Epithelial cell of proximal tubule (primary cell): ENCODE data around the gene TMC1. TPM values are rescaled to one million over a fixed set of nuclear protein-coding genes. Genes with fewer than 3 reads are reported as not detected.
A peak's percentile ranks its signal among the peaks of the same experiment; 100 is the strongest.

Experiments
- DNase-seq: peaks from one replicate; pipeline ENCODE4 v3.0.0-alpha.2; 2011; ENCODE audit warnings: low read depth
- H3K4me3 ChIP-seq: 2 replicates; pipeline ENCODE4 v1.5.1; 2011; ENCODE audit warnings: low read depth, mild to moderate bottlenecking, low read length
- total RNA-seq: library from RNA; depleted of rRNA; stranded (reverse); fragments of >200 nt; gene quantifications from 2 replicates; pipeline ENCODE4 v1.2.3, GENCODE V29; 2015
- TF ChIP-seq, protein P1 (sequence below): conservative IDR thresholded peaks from 2 replicates; pipeline ENCODE4 v1.5.1; 2012; ENCODE audit warnings: low read depth, mild to moderate bottlenecking, low read length

TMC1 gene
- total RNA-seq, 1 donor from 2014 or later: not detected

DNA sequence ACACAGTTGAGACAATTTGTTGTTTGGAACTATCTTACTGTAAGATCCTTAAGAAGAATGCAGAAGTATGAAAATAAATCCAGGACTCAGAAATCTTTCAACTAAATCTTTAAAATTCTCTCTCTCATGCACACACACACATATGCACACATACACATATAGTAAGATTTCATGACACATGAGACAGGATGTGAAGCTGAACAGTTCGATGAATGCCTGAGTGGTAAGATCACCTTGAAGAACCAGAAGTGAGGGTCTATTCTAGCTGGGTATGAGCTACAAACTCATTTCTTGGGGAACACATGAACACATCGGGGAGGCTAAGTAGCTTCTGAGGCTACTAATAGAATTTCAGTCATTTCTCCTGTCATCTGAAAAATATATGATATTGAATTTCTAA lies 153.6 kb downstream of the TMC1 start:
- TF ChIP-seq, protein P1, sequence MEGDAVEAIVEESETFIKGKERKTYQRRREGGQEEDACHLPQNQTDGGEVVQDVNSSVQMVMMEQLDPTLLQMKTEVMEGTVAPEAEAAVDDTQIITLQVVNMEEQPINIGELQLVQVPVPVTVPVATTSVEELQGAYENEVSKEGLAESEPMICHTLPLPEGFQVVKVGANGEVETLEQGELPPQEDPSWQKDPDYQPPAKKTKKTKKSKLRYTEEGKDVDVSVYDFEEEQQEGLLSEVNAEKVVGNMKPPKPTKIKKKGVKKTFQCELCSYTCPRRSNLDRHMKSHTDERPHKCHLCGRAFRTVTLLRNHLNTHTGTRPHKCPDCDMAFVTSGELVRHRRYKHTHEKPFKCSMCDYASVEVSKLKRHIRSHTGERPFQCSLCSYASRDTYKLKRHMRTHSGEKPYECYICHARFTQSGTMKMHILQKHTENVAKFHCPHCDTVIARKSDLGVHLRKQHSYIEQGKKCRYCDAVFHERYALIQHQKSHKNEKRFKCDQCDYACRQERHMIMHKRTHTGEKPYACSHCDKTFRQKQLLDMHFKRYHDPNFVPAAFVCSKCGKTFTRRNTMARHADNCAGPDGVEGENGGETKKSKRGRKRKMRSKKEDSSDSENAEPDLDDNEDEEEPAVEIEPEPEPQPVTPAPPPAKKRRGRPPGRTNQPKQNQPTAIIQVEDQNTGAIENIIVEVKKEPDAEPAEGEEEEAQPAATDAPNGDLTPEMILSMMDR: no peak
- DNase-seq: no peak
- H3K4me3 ChIP-seq: no peak overlapping the region

DNA sequence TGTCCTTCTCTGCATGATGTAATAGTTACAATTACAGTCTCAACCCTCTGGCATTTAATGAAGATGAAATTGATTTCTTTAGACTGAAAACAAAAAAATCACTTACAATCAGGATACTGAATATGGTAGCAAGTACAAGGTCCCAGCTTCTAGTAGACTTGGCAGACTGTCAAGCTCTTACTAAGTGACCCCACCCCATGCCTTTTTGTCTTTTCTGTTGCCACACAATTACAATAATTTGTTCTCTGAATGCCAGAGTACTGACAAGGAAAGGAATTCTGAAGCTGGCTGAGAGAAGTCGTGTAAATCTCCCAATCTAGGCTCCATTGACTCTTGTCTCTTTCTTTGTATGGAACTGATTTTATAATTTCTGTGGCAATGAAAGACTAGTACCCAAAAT lies 154.2 kb downstream of the TMC1 start:
- DNase-seq: peak; percentile 50
- no peak overlapping the region for H3K4me3 ChIP-seq
- TF ChIP-seq, protein P1: no peak

DNA sequence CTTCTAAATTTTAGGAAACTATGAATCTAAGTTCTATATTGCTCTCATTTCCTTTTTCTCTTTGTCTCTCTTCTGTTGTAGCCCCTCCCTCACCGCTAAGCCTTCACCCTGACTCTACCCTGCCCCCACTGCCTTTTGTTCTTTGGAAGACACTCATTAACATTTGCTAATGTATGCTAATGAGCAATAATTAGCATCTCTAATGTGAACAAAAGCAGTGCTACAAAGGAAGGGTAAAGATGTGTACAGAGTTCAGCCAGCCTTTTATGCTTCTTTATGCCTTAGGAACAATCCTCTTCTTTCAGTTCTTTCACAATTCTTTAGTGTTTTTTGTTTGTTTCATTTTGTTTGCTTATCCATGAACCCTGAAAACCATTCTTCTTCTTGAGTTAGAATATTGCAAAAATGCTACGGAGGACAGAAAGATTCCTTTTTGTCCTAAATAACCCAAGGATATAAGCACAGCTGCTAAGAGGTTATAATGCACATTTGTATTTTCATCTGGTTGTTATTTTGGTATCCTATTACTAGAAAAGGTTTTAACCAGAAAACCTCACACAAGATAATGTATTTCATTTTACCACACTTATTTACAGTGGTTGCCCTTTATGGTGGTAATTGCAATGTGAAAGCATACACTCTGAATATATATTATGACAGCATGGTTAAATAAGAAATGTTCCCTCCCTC lies 159.3 kb downstream of the TMC1 start:
- TF ChIP-seq, protein P1: no peak
- no peak for DNase-seq
- no peak overlapping the region for H3K4me3 ChIP-seq

DNA sequence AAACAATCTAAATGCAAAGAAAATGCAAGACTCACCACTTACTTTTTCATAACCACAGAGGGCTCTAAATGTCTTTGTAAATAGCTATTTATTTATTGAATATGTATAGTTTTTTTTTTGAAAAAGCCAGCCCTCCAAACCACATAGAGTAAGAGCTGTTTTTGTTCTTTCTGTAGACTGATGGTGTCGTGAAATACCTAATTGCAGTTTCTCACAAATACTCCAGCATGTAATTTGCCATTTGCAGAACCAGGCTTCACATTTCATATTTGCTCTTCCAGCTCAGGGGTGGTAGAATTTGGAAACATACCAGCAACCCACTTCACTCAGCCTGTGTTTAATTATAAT lies 159.8 kb downstream of the TMC1 start:
- no peak for DNase-seq
- TF ChIP-seq, protein P1: no peak
- H3K4me3 ChIP-seq: no peak overlapping the region

DNA sequence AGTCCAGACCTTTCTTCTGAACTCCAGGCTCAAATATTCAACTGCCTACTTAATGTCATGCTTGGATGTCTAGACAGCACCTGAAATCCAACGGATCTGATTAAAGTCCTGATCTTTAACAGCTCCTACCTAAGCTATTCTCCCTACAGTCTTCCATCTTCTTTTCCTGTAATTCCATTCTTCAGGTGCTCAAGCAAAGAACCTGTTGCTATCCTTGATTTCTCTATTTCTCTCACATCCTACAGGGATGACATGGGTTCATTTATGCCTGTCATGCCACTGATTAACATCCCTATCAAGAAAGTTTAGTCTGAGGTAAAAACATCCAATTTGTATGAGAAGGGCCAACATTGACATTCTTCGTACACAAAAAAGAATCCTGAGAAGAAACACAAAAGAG lies 163.2 kb downstream of the TMC1 start:
- TF ChIP-seq, protein P1: no peak
- no peak overlapping the region for H3K4me3 ChIP-seq
- DNase-seq: no peak

DNA sequence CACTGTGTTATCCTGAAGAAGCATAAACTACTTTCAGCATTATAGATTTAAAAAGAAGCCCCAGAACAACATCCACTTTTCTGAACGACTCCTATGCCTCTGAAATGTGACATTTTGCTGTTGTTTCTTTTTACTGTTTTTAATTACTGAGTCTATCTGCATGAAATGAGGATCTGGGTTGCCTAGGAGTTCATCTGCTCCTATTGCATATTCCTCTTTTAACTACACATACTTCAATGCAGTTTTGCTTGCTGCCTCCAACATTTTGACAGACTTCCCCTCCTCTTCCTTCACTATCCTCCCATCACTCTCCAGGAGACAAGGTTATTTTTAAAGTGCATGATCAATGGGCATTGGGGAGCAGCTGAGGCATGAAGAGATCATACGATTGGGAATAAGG lies 164.5 kb downstream of the TMC1 start:
- DNase-seq: no peak
- no peak overlapping the region for H3K4me3 ChIP-seq
- TF ChIP-seq, protein P1: no peak

DNA sequence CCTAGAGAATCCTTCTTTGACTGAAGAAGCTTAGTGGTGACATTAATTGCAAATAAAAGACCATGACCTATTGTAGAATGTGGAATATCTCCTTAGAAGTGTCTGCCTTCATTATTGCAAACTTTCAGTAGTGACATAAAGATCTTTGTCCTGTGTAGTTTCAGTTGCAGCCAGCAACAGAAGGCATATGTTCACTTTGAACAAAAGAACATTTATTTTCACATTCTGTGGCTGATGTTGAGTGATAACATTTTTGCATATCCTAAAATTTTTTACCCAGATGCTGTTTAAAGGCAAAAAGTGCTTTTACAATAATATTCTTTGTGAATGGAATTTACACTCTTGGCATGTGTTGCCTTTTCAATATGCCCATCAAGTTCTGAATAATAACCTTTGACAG lies 165.9 kb downstream of the TMC1 start:
- TF ChIP-seq, protein P1: no peak
- H3K4me3 ChIP-seq: no peak overlapping the region
- no peak for DNase-seq
